ENCODE measurements around the gene CD164L2.

DNA sequence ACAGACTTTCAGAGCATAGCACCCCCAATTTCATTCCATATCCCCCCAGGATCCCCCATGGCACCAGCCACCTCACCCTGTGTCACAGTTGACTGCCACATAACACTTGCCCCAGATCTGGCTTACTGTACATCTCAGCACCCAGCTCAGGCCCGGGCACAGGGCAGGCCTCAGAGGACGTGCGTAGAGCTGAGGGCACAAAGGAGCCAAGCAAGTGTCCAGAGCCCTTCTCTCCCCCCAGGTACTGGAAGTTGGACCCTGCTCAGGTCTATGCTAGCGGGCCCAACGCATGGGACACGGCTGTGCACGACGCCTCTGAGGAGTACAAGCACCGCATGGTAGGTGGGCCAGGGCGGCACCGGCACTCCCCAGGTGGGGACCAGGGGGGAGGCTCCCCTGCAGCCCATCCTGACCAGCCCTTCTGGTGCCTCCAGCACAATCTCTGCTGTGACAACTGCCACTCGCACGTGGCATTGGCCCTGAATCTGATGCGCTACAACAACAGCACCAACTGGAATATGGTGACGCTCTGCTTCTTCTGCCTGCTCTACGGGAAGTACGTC, 49.3 kb downstream of the CD164L2 start:
- TF ChIP-seq, protein P1, sequence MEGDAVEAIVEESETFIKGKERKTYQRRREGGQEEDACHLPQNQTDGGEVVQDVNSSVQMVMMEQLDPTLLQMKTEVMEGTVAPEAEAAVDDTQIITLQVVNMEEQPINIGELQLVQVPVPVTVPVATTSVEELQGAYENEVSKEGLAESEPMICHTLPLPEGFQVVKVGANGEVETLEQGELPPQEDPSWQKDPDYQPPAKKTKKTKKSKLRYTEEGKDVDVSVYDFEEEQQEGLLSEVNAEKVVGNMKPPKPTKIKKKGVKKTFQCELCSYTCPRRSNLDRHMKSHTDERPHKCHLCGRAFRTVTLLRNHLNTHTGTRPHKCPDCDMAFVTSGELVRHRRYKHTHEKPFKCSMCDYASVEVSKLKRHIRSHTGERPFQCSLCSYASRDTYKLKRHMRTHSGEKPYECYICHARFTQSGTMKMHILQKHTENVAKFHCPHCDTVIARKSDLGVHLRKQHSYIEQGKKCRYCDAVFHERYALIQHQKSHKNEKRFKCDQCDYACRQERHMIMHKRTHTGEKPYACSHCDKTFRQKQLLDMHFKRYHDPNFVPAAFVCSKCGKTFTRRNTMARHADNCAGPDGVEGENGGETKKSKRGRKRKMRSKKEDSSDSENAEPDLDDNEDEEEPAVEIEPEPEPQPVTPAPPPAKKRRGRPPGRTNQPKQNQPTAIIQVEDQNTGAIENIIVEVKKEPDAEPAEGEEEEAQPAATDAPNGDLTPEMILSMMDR (IDR thresholded peaks at IDR 0.05; ENCODE audit: insufficient read depth, low read depth, low read length): no peak
- TF ChIP-seq EZH2 (IDR thresholded peaks at IDR 0.05; ENCODE audit: insufficient read depth, low read length): no peak

Data from astrocyte (in vitro differentiated cells and primary cell).